Measurements from ENCODE around the gene VAC14. TPM values are rescaled to one million over a fixed set of nuclear protein-coding genes. Genes with fewer than 3 reads are reported as not detected.

Gene VAC14
- total RNA-seq, 4 donors from 2014 or later: 39.5 to 65.5 (median 45.4) TPM

DNA sequence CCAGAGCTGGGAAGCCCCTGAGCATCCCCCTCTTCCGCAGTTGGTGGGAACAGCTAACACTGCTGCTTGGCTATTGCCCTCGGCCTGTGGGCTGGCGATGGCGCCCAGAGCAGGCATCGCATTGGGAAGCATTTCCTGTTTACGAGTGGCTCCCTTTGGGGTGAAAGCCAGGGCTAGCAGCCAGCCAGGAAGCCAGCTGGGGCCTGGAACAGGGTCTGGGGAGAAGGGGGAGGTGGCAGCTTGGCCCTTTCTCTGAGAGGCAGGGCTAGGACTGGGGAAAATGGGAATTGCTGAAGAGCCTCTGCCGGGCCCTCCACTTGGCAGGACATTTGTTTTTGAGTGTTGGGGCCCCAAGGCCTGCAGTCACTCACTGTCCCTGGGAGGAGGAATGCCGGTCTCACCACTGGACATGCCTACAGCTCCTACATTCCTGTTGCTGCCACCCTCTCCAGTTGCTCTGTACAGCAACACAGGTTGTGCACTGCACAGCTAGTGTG lies 112.7 kb downstream of the VAC14 start:
- TF ChIP-seq, protein P1, sequence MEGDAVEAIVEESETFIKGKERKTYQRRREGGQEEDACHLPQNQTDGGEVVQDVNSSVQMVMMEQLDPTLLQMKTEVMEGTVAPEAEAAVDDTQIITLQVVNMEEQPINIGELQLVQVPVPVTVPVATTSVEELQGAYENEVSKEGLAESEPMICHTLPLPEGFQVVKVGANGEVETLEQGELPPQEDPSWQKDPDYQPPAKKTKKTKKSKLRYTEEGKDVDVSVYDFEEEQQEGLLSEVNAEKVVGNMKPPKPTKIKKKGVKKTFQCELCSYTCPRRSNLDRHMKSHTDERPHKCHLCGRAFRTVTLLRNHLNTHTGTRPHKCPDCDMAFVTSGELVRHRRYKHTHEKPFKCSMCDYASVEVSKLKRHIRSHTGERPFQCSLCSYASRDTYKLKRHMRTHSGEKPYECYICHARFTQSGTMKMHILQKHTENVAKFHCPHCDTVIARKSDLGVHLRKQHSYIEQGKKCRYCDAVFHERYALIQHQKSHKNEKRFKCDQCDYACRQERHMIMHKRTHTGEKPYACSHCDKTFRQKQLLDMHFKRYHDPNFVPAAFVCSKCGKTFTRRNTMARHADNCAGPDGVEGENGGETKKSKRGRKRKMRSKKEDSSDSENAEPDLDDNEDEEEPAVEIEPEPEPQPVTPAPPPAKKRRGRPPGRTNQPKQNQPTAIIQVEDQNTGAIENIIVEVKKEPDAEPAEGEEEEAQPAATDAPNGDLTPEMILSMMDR (IDR thresholded peaks at IDR 0.05): no peak
- peak in 1 of 3 donors; percentile 71 for TF ChIP-seq POLR2AphosphoS5 (IDR thresholded peaks at IDR 0.05)
- Histone ChIP-seq H3K4me1 (peaks cover 94% of the 10 kb centered on the region), H3K27ac (peak overlapping the region; percentile 91), H3K4me3 (no peak overlapping the region), H3K27me3 (no peaks in the 10 kb centered on the region), H3K9me3 (no peaks in the 10 kb centered on the region), H3K36me3 (no peaks in the 10 kb centered on the region)
- 32% methylated on average over 2 of the region's 8 CpGs for WGBS
- DNase-seq (ENCODE audit: low spot score in 2 of 2): no peak

DNA sequence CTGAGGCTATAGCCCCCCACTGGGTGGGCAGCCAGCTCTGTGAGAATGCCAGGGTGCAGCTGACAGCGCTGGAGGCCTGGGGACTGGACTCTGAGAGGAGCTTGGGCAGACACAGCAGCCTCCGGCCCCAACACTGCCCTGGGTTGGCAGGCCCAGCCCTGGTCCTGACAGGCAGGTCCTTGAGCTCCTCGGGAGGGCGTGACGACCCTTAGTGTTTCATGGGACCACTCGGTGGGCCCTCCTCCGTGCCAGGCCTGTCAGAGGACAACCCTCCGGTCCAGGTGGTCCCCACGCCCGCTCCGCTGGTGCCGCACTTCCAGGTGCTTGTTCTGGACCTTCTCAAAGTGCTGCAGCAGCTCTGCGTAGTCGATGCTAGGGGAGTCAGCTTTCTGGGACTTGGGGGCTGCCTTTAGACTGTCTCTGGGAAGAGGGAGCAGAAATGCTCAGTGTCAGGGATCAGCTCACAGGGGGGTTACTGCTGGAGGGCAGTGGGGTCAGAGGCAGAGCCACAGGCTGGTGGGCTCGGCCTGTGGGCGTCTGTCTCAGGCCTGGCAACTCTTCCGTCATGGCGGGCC lies 113.2 kb downstream of the VAC14 start:
- Histone ChIP-seq H3K36me3 (no peaks in the 10 kb centered on the region), H3K27me3 (no peaks in the 10 kb centered on the region), H3K4me1 (peaks cover 94% of the 10 kb centered on the region), H3K4me3 (no peak overlapping the region), H3K9me3 (no peaks in the 10 kb centered on the region), H3K27ac (peak overlapping the region; percentile 91)
- no peak for DNase-seq (ENCODE audit: low spot score in 2 of 2)
- WGBS: 100% methylated on average over 3 of the region's 18 CpGs
- TF ChIP-seq, protein P1 (IDR thresholded peaks at IDR 0.05): no peak
- TF ChIP-seq POLR2AphosphoS5 (IDR thresholded peaks at IDR 0.05) (no peak), EP300 (IDR thresholded peaks at IDR 0.05) (no peak), POLR2A (IDR thresholded peaks at IDR 0.05) (no peak)

DNA sequence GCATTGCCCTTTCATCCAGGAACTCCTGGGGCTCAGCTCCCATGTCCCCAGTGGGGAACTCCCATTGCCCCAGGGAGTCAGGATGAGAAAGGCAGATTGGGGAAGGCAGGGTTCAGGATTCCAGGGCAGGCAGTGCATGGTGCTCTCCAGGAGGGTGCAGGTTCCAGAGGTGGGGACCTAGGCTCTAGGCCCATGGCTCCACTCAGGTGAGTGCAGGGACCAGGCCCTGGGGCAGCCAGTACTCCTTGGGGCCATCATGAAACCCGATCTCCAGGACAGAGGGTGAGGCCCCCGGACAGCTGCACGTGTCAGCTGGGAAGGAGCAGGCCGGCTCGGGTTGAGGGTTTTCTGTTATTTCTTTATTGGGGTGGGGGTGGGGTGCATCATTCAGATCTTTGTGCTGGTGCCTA lies 113.9 kb downstream of the VAC14 start:
- no peaks in the 10 kb centered on the region for H3K9me3 ChIP-seq
- TF ChIP-seq EP300 (IDR thresholded peaks at IDR 0.05) (no peak), POLR2AphosphoS5 (IDR thresholded peaks at IDR 0.05) (no peak), POLR2A (IDR thresholded peaks at IDR 0.05) (no peak)
- TF ChIP-seq, protein P1 (IDR thresholded peaks at IDR 0.05): no peak
- H3K27ac ChIP-seq: peak overlapping the region; percentile 91
- 33% methylated on average over 5 of the region's 5 CpGs for WGBS
- no peaks in the 10 kb centered on the region for H3K27me3 ChIP-seq
- peaks cover 94% of the 10 kb centered on the region for H3K4me1 ChIP-seq
- no peak overlapping the region for H3K4me3 ChIP-seq
- no peaks in the 10 kb centered on the region for H3K36me3 ChIP-seq
- no peak for DNase-seq (ENCODE audit: low spot score in 2 of 2)

DNA sequence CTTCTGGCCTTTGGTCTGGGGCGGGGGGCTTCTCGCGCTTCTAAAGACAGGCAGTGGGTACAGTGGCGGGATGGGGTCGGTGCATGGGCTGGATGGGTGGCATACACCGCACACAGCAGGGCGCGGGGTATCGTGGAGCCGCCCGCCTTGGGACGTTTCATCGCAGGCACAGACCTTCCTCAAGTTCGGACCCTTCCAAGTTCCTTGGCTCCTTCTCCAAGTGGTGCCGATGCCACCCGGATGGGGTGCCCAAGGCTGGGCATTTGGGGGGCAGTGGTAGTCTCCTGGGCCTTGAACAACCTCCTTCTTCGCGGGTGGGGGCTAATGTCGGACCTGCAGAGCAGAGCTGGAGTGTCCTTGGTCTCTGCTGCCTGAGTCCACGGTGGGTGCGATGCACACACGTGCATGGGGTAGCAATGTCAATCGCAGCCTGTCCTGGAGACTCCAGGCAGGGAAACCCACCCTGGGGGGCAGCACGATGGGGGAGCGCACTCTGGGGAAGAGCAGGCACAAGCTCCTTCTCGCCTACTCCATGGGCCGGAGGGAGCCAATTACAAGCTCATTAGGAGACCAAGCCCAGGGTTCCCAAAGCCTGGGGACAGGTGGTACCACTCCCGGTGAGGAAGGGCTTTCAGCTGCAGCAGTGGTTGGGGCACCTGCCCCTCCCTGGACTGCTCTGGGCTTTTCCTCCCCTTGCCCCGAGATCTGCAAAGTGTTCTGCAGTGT lies 114.4 kb downstream of the VAC14 start:
- 53% methylated on average over 3 of the region's 29 CpGs for WGBS
- Histone ChIP-seq H3K4me3 (peak overlapping the region; percentile 85), H3K27ac (peak overlapping the region; percentile 91), H3K9me3 (no peaks in the 10 kb centered on the region), H3K4me1 (peaks cover 94% of the 10 kb centered on the region), H3K36me3 (no peaks in the 10 kb centered on the region), H3K27me3 (no peaks in the 10 kb centered on the region)
- TF ChIP-seq POLR2AphosphoS5 (IDR thresholded peaks at IDR 0.05) (no peak), EP300 (IDR thresholded peaks at IDR 0.05) (no peak), POLR2A (IDR thresholded peaks at IDR 0.05) (no peak)
- TF ChIP-seq, protein P1 (IDR thresholded peaks at IDR 0.05): no peak
- DNase-seq (ENCODE audit: low spot score in 2 of 2): no peak

DNA sequence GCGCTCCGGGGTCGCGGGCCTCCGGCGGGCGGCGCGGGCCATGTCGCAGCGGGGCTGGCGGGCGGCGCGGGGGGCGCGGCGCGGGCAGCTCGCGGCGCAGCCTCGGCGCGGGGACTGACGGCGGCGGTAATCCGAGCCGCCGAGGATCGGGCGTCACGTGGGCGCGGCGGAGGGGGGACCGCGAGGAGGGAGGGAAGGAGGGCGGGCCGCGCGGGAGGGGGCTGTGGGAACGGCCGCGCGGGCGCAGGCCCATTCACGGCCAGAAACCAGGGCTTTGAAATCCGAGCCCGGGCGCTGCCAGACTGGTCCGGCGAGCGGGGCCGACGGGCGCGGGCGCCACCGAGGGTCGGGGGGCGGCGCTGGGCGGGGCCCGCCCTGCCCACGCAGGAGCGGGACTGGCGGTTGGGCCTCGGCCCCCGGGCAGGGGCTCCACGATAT lies 115.0 kb downstream of the VAC14 start, which contains the start of gene MTSS2:
MTSS2 (minus strand) TSS at position 116 of the 438 bp plus-strand sequence. CDS start 262 bp downstream, outside the sequence.
- DNase-seq (ENCODE audit: low spot score in 2 of 2): peak in 1 of 2 donors; percentile 93
- no peaks in the 10 kb centered on the region for H3K27me3 ChIP-seq
- 0% methylated on average over 1 of the region's 72 CpGs for WGBS
- H3K36me3 ChIP-seq: no peaks in the 10 kb centered on the region
- no peaks in the 10 kb centered on the region for H3K9me3 ChIP-seq
- TF ChIP-seq, protein P1 (IDR thresholded peaks at IDR 0.05): peak in 1 of 2 donors; percentile 1
- peak in 1 of 2 donors; percentile 11 for TF ChIP-seq POLR2A (IDR thresholded peaks at IDR 0.05)
- no peak for TF ChIP-seq POLR2AphosphoS5 (IDR thresholded peaks at IDR 0.05)
- peak within 1 kb of the TSS; percentile 85 for H3K4me3 ChIP-seq
- H3K4me1 ChIP-seq: peaks cover 94% of the 10 kb centered on the region
- peak within 1 kb of the TSS; percentile 91 for H3K27ac ChIP-seq

Measured in suprapubic skin (tissue), 4 donors.